HG03060 (cell line): ENCODE measurements around the gene HOXC5.

ENCODE experiments used
- ATAC-seq: cut with Tn5 transposase; IDR thresholded peaks from one replicate; pipeline ENCODE4 v1.9.1; 2021; ENCODE audit warnings: low read depth, moderate number of reproducible peaks; ENCODE audit not compliant: unreplicated experiment

Gene HOXC5

GRCh38 chr12:54019091-54019811, 13.6 kb upstream of the HOXC5 start:
- no peak for ATAC-seq

GRCh38 chr12:54019924-54020590, 12.8 kb upstream of the HOXC5 start:
- no peak for ATAC-seq

GRCh38 chr12:54020591-54021405, 12.1 kb upstream of the HOXC5 start:
- no peak for ATAC-seq

DNA sequence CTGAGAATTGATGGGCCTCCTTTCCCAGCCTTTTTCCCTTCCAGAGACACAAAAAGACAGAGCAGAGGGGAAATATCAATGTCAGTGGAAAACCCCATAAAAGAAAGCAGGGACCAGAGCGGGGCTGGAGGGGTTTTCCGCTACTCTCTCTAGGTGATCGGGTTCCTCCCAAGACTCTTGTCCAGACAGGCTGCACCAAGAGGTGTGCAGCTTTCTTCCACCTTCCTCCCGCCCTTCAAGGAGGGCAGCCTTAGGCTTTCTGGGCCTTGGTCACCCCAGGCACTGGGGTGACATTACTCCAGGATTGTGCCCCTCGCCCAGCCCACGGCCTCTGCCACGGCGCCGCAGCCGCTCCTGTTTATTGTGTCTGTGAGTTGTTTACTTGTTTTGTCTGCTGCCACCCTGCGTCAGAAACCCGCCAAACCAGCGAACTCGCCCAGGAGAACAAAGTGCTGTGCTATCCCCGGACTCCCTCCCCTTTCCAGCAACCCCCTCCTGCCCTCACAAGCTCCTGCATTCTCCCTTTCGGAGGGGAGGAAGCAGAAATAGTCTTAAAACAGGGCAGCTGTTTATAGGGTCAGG, 11.3 kb upstream of the HOXC5 start:
- ATAC-seq, result no peak

DNA sequence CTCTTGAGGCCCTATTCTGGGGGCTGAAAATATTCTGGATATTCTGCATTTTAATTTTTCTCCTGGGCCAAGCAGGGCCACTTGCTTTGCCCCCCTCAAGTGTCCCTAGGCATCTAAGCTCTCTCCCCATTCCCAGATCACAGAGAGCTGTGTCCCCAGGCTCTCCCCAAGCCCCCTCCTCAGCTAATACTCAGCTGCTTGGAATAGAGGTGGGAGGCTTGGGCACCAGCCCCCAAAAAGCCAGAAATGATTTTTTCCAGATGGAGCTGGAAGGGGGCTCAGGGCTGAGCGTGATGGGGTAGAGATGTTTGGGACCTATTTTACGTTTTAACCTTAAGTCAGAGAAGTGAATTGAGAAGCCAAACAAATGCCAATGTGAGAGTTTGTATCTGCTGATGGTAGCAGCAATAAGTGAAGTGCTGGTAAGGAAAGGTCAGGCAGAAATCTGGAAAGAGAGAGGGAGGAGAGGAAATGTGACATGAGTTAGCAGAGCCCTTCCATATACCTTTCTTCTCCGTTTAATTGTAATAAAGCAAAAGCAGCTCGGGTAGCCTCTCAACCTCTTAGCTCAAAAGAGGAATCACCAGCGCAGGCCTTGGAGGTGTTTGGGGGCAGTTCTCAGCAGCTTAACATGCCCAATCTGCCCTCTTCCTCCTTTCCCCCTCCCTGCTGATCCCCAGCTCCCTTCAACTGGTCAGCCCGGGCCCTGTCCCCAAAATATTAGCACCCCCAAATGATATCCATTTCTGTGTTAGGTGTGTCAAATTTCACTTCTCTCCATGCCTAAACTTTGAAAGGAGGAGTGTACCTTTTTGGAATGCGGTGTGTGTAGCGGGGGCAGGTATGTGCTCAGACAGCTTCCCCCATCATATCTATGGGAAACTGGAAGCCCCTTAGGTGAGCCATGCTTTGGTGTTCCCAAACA, 9.6 kb upstream of the HOXC5 start:
- ATAC-seq, result no peak

DNA sequence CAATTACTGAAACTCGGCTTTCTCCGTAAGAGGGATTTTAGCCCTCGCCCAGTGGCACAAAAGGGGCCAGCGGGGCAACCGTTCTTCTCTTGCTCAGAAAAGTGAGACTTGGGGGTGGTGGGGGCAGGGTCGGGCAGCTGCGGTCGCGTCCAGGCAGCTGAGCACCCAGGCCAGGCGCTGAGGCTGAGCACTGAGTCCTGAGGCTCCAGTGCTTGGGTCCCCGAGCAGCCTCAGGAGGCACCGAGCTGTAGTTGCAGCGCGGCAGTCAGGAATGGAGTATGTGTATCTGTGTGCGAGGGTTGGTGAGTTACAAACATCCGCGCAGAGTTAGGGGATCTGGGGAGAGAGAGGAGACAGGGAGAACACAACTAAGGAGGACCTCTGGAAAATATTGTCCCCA, 8.7 kb upstream of the HOXC5 start:
- ATAC-seq, result no peak

- no peak for ATAC-seq
These were observed 8.1 kb upstream of the HOXC5 start for GRCh38 chr12:54024581-54025305.

- ATAC-seq, result no peak
These were observed 7.1 kb upstream of the HOXC5 start for GRCh38 chr12:54025499-54026405.

DNA sequence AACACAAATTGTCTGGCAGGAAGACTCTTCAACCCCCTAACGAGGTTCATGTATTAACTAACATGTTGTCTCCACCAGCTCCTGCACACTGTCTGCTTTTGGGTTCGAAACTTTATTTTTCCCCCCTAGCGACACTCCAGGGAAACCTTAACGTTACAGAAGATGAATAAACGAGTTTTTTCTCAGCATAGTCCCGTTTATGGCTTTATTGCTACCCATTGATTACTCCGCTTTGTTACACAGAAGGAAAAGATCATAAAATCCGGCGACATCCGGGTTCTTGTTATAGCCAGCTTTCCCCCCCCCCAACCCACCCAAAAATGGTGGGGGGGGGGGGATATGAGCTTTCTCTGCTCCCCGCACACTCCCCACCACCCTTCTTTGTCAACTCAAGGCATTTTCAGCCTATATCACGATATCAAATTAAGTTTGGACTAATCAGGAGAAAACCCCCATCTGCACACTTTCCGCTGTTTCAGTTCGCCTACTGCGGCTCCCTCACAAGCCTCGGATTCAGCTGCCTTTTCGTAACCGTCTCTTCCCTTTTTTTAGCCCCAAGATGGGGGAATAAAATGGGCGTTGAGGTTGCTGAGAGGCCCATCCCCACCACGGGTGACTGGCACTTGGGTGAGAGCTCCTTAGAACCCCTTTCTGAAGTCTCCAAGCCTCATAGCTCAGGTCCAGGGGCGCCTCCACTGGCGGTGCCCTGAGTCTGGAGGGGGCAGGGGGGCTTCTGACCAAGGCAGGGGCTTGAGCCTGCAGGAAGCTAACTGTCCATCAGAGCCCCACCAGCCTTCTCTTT, 6.0 kb upstream of the HOXC5 start:
- ATAC-seq, result no peak

GRCh38 chr12:54027442-54027786, 5.4 kb upstream of the HOXC5 start:
- ATAC-seq, result no peak

DNA sequence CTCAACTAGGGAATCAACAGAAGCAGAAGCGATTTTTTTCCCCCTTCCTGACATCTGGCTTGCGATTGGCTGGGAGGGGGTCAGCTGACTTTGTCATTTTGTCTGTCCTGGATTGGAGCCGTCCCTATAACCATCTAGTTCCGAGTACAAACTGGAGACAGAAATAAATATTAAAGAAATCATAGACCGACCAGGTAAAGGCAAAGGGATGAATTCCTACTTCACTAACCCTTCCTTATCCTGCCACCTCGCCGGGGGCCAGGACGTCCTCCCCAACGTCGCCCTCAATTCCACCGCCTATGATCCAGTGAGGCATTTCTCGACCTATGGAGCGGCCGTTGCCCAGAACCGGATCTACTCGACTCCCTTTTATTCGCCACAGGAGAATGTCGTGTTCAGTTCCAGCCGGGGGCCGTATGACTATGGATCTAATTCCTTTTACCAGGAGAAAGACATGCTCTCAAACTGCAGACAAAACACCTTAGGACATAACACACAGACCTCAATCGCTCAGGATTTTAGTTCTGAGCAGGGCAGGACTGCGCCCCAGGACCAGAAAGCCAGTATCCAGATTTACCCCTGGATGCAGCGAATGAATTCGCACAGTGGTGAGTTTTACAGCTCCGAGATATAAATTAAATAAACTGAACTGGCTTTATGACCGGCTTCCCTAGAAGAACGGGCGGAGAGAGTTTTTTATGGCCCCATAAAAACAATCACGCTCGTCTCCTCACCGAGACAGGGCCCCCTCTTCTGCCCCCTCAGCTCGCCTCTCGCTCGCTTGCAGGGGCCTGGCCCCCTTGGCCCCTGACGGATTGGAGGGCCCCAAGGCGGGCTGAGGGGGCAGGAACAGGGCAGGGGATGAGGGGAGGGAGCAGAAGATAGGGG, 4.3 kb upstream of the HOXC5 start, which contains the start of gene HOXC6:
Gene HOXC6, plus strand, starts transcription at position 127 of the 888 bp plus-strand sequence. Its CDS starts 82 bp downstream, at position 209.
- ATAC-seq, result no peak

DNA sequence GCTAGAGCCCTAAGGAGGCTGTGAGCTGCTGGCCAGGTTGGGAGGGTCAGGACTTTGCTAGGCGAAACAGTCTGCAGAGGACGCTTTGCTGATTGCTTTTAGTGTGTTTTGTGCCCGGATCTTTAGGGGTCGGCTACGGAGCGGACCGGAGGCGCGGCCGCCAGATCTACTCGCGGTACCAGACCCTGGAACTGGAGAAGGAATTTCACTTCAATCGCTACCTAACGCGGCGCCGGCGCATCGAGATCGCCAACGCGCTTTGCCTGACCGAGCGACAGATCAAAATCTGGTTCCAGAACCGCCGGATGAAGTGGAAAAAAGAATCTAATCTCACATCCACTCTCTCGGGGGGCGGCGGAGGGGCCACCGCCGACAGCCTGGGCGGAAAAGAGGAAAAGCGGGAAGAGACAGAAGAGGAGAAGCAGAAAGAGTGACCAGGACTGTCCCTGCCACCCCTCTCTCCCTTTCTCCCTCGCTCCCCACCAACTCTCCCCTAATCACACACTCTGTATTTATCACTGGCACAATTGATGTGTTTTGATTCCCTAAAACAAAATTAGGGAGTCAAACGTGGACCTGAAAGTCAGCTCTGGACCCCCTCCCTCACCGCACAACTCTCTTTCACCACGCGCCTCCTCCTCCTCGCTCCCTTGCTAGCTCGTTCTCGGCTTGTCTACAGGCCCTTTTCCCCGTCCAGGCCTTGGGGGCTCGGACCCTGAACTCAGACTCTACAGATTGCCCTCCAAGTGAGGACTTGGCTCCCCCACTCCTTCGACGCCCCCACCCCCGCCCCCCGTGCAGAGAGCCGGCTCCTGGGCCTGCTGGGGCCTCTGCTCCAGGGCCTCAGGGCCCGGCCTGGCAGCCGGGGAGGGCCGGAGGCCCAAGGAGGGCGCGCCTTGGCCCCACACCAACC, 3.1 kb upstream of the HOXC5 start:
- no peak for ATAC-seq

GRCh38 chr12:54030442-54030801, 2.4 kb upstream of the HOXC5 start:
- no peak for ATAC-seq

- ATAC-seq, result no peak
These were observed 1.9 kb upstream of the HOXC5 start for GRCh38 chr12:54030889-54031471.

GRCh38 chr12:54031480-54031879, 1.4 kb upstream of the HOXC5 start:
- ATAC-seq, result no peak
